Posterior cingulate gyrus (tissue), 11 donors: ENCODE data around the gene TAF12.
"Not testable (repeated sequence)": the region's sequence is repeated elsewhere in the genome, so short reads cannot be mapped to it uniquely, and the experiment has no call there.

Source experiments
- DNase-seq, 10 donors: peaks; one replicate each; pipeline versions ENCODE4 v3.0.0 to v3.0.0-alpha.2; 2020 to 2021; ENCODE audit warnings: mixed read lengths in 3 of 10
- intact Hi-C: fragments of 100-400 bp; cut with DNase I; formaldehyde crosslinking; loops from one replicate; pipeline ENCODE4 v1.15.1; 2023

TAF12 gene

GRCh38 chr1:28592321-28593071 is 50.4 kb downstream of the TAF12 start:
- intact Hi-C loops = no loop called here
- peak in 2 of 10 donors; percentile 48 to 78 for DNase-seq

GRCh38 chr1:28591708-28592320 is 51.1 kb downstream of the TAF12 start, which contains the start of gene RAB42:
RAB42 (plus strand) TSS chr1:28592265; CDS start chr1:28592512, 247 bp downstream.
- intact Hi-C loops = no loop called here
- DNase-seq = peak in 2 of 10 donors; percentile 24 to 44

- intact Hi-C loops = loop anchor here (10.0 kb wide), 1 partner anchor 332 kb away; the partner anchor contains the start of gene SESN2
- peak in 1 of 10 donors; percentile 14 for DNase-seq
Observed at GRCh38 chr1:28586585-28587391, 56.1 kb downstream of the TAF12 start.

- DNase-seq = no peak
- intact Hi-C loops = loop anchor here (10.0 kb wide), 1 partner anchor 327 kb away; the partner anchor contains the start of gene SESN2
Observed at GRCh38 chr1:28582248-28582615, 60.6 kb downstream of the TAF12 start.

- DNase-seq = peak; percentile 92 to 99 (median 96)
- intact Hi-C loops = loop anchor here (10.0 kb wide), 1 partner anchor 327 kb away; the partner anchor contains the start of gene SESN2
Observed at GRCh38 chr1:28581531-28582247, 61.2 kb downstream of the TAF12 start.

GRCh38 chr1:28580722-28581530 is 61.9 kb downstream of the TAF12 start:
- intact Hi-C loops = loop anchor here (1.0 to 10.0 kb wide), 2 partner anchors 28 to 326 kb away; partner anchors contain the start of genes SESN2 and TRNAU1AP
- peak in 5 of 10 donors; percentile 12 to 81 (median 36) for DNase-seq

- no peak for DNase-seq
- intact Hi-C loops = no loop called here
Observed at GRCh38 chr1:28579401-28579800, 63.5 kb downstream of the TAF12 start.

- intact Hi-C loops = no loop called here
- DNase-seq = peak in 2 of 10 donors; percentile 14 to 24
Observed at GRCh38 chr1:28578696-28579218, 64.1 kb downstream of the TAF12 start.

- intact Hi-C loops = no loop called here
- no peak for DNase-seq
Observed at GRCh38 chr1:28577738-28578536, 64.9 kb downstream of the TAF12 start.

- no peak for DNase-seq
- intact Hi-C loops = no loop called here
Observed at GRCh38 chr1:28577052-28577678, 65.7 kb downstream of the TAF12 start.

- DNase-seq = no peak
- intact Hi-C loops = no loop called here
Observed at GRCh38 chr1:28573564-28573963, 69.3 kb downstream of the TAF12 start.

- DNase-seq = peak in 1 of 10 donors; percentile 6
- intact Hi-C loops = not testable (repeated sequence)
Observed at GRCh38 chr1:28572891-28573290, 70.0 kb downstream of the TAF12 start.

GRCh38 chr1:28571911-28572310 is 71.0 kb downstream of the TAF12 start:
- DNase-seq = no peak
- intact Hi-C loops = no loop called here

- intact Hi-C loops = no loop called here
Observed at GRCh38 chr1:28566931-28567330, 75.9 kb downstream of the TAF12 start.

GRCh38 chr1:28565726-28566125 is 77.1 kb downstream of the TAF12 start:
- DNase-seq = no peak
- intact Hi-C loops = no loop called here

More at GRCh38 chr1:28566931-28567330, 75.9 kb downstream of the TAF12 start:
- DNase-seq = no peak

- intact Hi-C loops = no loop called here
- peak in 1 of 10 donors; percentile 1 for DNase-seq
Observed at GRCh38 chr1:28565040-28565439, 77.8 kb downstream of the TAF12 start.

GRCh38 chr1:28564310-28564709 is 78.6 kb downstream of the TAF12 start:
- intact Hi-C loops = no loop called here
- no peak for DNase-seq

GRCh38 chr1:28560886-28561285 is 82.0 kb downstream of the TAF12 start:
- intact Hi-C loops = no loop called here

More at GRCh38 chr1:28560886-28561285, 82.0 kb downstream of the TAF12 start:
- DNase-seq = no peak
